Breast epithelium (tissue), 3 donors: ENCODE data around the gene KIN.
"Not testable (repeated sequence)": the region's sequence is repeated elsewhere in the genome, so short reads cannot be mapped to it uniquely, and the experiment has no call there.

ENCODE experiments used
- POLR2A ChIP-seq: fragments of 450-650 bp; IDR thresholded peaks from one replicate; pipeline ENCODE4 v1.6.1; 2016; ENCODE audit warnings: antibody characterized with exemption, mild to moderate bottlenecking, moderate library complexity
- POLR2AphosphoS5 ChIP-seq, 3 donors: sonication (generic); formaldehyde crosslinking; IDR thresholded peaks; one replicate each; pipeline ENCODE4 v1.6.1; 2017; ENCODE audit warnings: antibody characterized with exemption in 3 of 3

DNA sequence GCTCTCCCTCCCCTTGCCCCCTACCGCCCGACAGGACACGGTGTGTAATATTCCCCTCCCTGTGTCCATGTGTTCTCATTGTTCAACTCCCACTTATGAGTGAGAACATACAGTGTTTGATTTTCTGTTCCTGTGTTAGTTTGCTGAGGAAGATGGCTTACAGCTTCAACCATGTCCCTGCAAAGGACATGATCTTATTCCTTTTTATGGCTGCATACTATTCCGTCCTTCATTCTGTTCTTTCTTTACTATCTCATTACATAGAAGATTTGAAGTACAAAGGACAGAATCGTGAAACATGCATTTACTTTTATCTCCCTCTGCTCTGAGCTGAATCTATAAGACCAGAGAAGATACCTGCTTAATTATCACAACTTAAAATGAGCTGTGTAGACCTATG lies 76.7 kb downstream of the KIN start:
- TF ChIP-seq POLR2A; POLR2AphosphoS5 (IDR thresholded peaks at IDR 0.05): not testable (repeated sequence)
